Panc1 (cell line): ENCODE measurements around the gene TAF6L. TPM values are rescaled to one million over a fixed set of nuclear protein-coding genes. Genes with fewer than 3 reads are reported as not detected.

ENCODE experiments used
- ATAC-seq: fragments of 200-7000 bp; cut with Tn5 transposase; 2 replicates; pipeline ENCODE4 v1.9.1; 2020; ENCODE audit warnings: mild to moderate bottlenecking, moderate library complexity
- BruUV-seq: library from RNA; stranded (reverse); fragments of 400-500 nt; replicated peaks from 2 replicates; lab custom pipeline; 2021; lab: Mats Ljungman, UMichigan
- CTCF ChIA-PET: fragments of 300-600 bp; sonication (Branson Sonifier 250); formaldehyde crosslinking; loops from one replicate; lab custom pipeline; 2022; ENCODE audit warnings: antibody characterized with exemption; lab: Charles Lee
- POLR2A ChIA-PET: fragments of 300-600 bp; sonication (Branson Sonifier 250); formaldehyde crosslinking; loops from one replicate; lab custom pipeline; 2022; ENCODE audit warnings: antibody characterized with exemption; lab: Charles Lee
- DNase-seq: peaks from one replicate; pipeline ENCODE4 v3.0.0-alpha.2; 2010; ENCODE audit warnings: low read depth, low spot score
- H3K27ac ChIP-seq: 2 replicates; pipeline ENCODE4 v1.5.1; 2011; ENCODE audit warnings: mild to moderate bottlenecking, low read length, inconsistent platforms
- H3K27me3 ChIP-seq: fragments of 200-500 bp; sonication (Bioruptor generic); 2 replicates; pipeline ENCODE4 v1.6.0; 2014; ENCODE audit warnings: low read length, inconsistent platforms; ENCODE audit not compliant: control insufficient read depth, insufficient read depth
- H3K36me3 ChIP-seq: fragments of 200-500 bp; sonication (Bioruptor generic); 2 replicates; pipeline ENCODE4 v1.5.1; 2014; ENCODE audit warnings: inconsistent platforms, mild to moderate bottlenecking, low read length, moderate library complexity; ENCODE audit not compliant: control insufficient read depth, insufficient read depth
- H3K4me1 ChIP-seq: 2 replicates; pipeline ENCODE4 v1.5.1; 2011; ENCODE audit warnings: inconsistent platforms, mild to moderate bottlenecking, low read length, moderate library complexity; ENCODE audit not compliant: control insufficient read depth, insufficient read depth
- H3K4me3 ChIP-seq, 2 experiments: 2 replicates each; pipeline ENCODE4 v1.5.1; 2011 to 2012; ENCODE audit warnings: low read depth in 2 of 2, low read length in 2 of 2, mild to moderate bottlenecking in 2 of 2, inconsistent platforms in 1 of 2, moderate library complexity in 1 of 2
- H3K9me3 ChIP-seq: fragments of 200-500 bp; sonication (Bioruptor generic); 2 replicates; pipeline ENCODE4 v1.5.1; 2014; ENCODE audit warnings: low read depth, mild to moderate bottlenecking, inconsistent platforms, low read length, moderate library complexity; ENCODE audit not compliant: control insufficient read depth, insufficient read depth
- CTCF ChIP-seq: fragments of 450-650 bp; IDR thresholded peaks from 2 replicates; pipeline ENCODE4 v1.5.1; 2017; ENCODE audit warnings: mild to moderate bottlenecking
- POLR2AphosphoS5 ChIP-seq: IDR thresholded peaks from 2 replicates; pipeline ENCODE4 v1.6.1; 2012; ENCODE audit warnings: mild to moderate bottlenecking, low read depth, low read length, moderate library complexity
- REST ChIP-seq, 2 experiments: IDR thresholded peaks; 2 replicates each; pipeline ENCODE4 v1.6.1; 2011 to 2012; ENCODE audit warnings: low read depth in 2 of 2, control low read depth in 1 of 2, low read length in 1 of 2, mild to moderate bottlenecking in 1 of 2, moderate library complexity in 1 of 2; ENCODE audit not compliant: insufficient read depth in 1 of 2
- SIN3A ChIP-seq: IDR thresholded peaks from 2 replicates; pipeline ENCODE4 v1.6.1; 2012; ENCODE audit warnings: low read depth, mild to moderate bottlenecking, low read length, moderate library complexity, borderline replicate concordance; ENCODE audit not compliant: insufficient read depth
- TCF7L2 ChIP-seq: IDR thresholded peaks from 2 replicates; pipeline ENCODE4 v1.6.1; 2011; ENCODE audit warnings: mild to moderate bottlenecking, low read depth, low read length, inconsistent platforms
- in situ Hi-C: cut with HindIII; loops from 2 replicates; pipeline ENCODE4 v1.10.0; 2016; ENCODE audit warnings: low sequenced_read_pairs, low pct_unique_long_range_greater_than_20kb
- intact Hi-C: fragments of 100-400 bp; cut with micrococcal nuclease; formaldehyde crosslinking; loops from one replicate; pipeline ENCODE4 v1.10.0; 2022; ENCODE audit not compliant: unreplicated experiment
- total RNA-seq: library from RNA; stranded (reverse); gene quantifications from one replicate; pipeline ENCODE4 v1.2.1, GENCODE V29; 2021; ENCODE audit not compliant: unreplicated experiment

TAF6L gene
- total RNA-seq, 1 experiment from 2014 or later: 32.6 TPM

- POLR2A ChIA-PET: interaction anchor here (0.6 kb wide), 1 partner anchor 84 kb away, joined by 10 read pairs; no protein-coding TSS in a partner anchor
- Histone ChIP-seq H3K4me1 (no peaks in the 10 kb centered on the region), H3K9me3 (no peaks in the 10 kb centered on the region), H3K27me3 (no peaks in the 10 kb centered on the region), H3K27ac (no peak overlapping the region), H3K4me3 (no peak overlapping the region), H3K36me3 (no peaks in the 10 kb centered on the region)
- TF ChIP-seq SIN3A (no peak), POLR2AphosphoS5 (no peak)
- ATAC-seq (no peak), DNase-seq (no peak)
- BruUV-seq: no TSS peak
- intact Hi-C loops (no loop called here), in situ Hi-C loops (no loop called here)
- CTCF ChIA-PET: interaction anchor here (0.7 kb wide), 1 partner anchor 185 kb away, joined by 3 read pairs; no protein-coding TSS in a partner anchor
Measured at GRCh38 chr11:62777389-62777788, 6.2 kb downstream of the TAF6L start.

GRCh38 chr11:62778441-62778840 is 7.2 kb downstream of the TAF6L start:
- DNase-seq: no peak
- CTCF ChIA-PET: no interaction called here
- BruUV-seq: no TSS peak
- H3K4me3 ChIP-seq: no peak overlapping the region
- in situ Hi-C loops (no loop called here), intact Hi-C loops (no loop called here)
- no peaks in the 10 kb centered on the region for H3K4me1 ChIP-seq
- ATAC-seq: peak; percentile 42
- H3K27ac ChIP-seq: no peak overlapping the region
- no peaks in the 10 kb centered on the region for H3K36me3 ChIP-seq
- no peaks in the 10 kb centered on the region for H3K27me3 ChIP-seq
- no peak for TF ChIP-seq TCF7L2
- no peak for TF ChIP-seq POLR2AphosphoS5
- TF ChIP-seq REST (IDR thresholded peaks at IDR 0.05; ENCODE audit: insufficient read depth in 1 of 2, low read depth in 2 of 2, low read length in 1 of 2): no peak
- TF ChIP-seq SIN3A: no peak
- no peak for TF ChIP-seq CTCF
- H3K9me3 ChIP-seq: no peaks in the 10 kb centered on the region
- POLR2A ChIA-PET: no interaction called here

- Histone ChIP-seq H3K36me3 (peaks cover 3% of the 10 kb centered on the region), H3K4me3 (no peak overlapping the region), H3K9me3 (no peaks in the 10 kb centered on the region), H3K4me1 (peaks cover 7% of the 10 kb centered on the region), H3K27me3 (no peaks in the 10 kb centered on the region), H3K27ac (no peak overlapping the region)
- BruUV-seq: no TSS peak
- DNase-seq: no peak
- intact Hi-C loops (no loop called here), in situ Hi-C loops (no loop called here)
- CTCF ChIA-PET: no interaction called here
- POLR2A ChIA-PET: no interaction called here
- TF ChIP-seq CTCF: no peak
- TF ChIP-seq POLR2AphosphoS5: no peak
- TF ChIP-seq TCF7L2: no peak
- TF ChIP-seq SIN3A: no peak
- no peak for TF ChIP-seq REST (IDR thresholded peaks at IDR 0.05; ENCODE audit: insufficient read depth in 1 of 2, low read depth in 2 of 2, low read length in 1 of 2)
- no peak for ATAC-seq
Measured at GRCh38 chr11:62782753-62783152, 11.6 kb downstream of the TAF6L start.
